Measurements from ENCODE around the gene NFYA.

Gene NFYA

DNA sequence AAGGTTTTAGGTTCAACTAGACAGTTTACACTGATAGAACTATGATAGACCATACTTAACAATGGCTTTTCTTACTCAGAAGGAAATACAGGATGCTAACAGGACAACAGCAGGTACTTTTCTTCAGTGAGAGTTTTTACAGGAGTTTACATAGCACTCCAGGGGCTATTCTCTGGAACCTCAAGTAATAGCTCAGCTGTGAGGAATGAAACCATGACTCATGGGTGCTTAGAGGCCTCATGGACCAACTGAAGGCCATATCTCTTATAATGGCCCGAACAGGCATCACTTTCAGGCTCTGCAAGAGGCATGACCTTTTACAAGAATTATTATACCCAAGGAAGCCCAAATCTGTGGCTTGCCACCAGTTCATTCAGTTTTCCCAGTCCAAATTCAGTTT lies 49.6 kb downstream of the NFYA start:
- no peak for DNase-seq

DNA sequence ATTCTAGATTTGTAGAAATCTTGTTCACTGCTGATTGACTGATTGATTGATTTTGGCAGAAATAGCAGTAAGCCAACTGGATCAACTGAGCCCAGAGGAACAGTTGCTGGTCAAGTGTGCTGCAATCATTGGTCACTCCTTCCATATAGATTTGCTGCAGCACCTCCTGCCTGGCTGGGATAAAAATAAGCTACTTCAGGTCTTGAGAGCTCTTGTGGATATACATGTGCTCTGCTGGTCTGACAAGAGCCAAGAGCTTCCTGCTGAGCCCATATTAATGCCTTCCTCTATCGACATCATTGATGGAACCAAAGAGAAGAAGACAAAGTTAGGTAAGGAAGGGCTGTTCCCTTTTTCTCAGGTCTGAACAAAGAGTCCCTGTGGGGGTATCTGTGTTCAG lies 50.1 kb downstream of the NFYA start:
- DNase-seq = no peak

DNA sequence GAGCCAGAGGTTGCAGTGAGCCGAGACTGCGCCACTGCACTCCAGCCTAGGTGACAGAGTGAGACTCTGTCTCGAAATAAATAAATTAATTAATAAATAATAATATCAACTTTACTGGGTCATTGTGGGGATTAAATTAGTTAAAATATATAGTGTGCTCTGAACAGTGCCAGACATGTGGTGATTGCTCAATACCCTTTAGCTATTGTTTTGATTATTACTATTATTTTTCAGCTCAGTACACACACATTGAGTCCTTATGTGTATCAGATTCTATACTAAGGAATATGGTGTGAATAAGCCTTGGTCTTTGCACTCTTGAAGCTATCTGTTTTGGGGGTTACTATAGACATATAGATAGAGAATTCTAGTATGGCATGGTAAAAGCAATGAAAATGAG lies 52.5 kb downstream of the NFYA start:
- DNase-seq = no peak

DNA sequence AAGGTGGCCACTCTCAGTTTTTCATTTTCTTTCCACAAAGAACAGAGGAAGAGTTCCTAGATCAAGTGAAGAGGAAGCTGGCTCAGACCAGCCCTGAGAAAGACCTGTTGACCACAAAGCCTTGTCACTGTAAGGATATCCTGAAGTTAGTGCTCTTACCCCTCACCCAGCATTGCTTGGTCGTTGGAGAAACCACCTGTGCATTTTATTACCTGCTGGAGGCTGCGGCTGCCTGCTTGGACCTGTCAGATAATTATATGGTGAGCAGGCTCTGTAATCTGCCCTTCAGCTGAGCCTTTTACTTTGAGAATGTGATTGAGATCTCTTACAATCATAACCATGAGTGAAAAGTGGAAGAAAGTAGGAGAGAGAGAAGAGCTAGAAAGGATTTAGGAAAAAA lies 59.5 kb downstream of the NFYA start:
- DNase-seq = no peak

DNA sequence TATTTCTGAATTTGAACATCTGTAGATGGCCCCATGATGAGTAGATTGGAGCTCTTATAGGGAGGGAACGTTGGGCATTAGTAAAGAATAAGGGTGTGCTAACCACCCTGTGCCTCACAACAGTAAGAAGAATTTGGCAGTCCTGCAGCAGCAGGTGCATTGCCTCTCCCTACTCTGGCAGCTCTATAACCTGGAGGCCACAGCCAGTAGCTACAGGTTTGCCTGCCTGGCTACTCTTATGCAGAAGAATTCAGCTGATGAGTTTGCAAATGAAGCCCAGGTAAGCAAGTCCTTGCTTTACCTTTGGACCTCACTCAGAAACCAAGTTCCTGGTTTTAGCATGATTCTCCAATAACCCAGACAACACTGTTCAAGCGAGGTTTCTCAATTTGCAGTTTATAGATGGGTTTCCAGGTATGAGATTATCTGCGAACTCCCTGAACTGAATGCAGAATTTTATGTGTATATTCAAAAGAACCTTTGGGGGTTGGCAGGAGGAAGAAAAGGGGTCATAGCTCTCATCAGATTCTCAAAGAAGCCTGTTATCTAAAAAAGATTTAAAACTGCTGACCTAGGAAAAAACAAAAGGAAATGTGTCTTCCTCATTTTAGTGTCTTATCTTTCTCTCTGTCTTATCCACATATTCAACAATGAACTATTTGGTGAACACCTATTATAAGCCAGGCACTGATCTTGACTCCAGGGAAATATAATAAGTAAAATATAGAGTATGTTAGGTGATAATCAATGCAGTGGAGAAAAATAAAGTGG lies 62.5 kb downstream of the NFYA start:
- DNase-seq = no peak

DNA sequence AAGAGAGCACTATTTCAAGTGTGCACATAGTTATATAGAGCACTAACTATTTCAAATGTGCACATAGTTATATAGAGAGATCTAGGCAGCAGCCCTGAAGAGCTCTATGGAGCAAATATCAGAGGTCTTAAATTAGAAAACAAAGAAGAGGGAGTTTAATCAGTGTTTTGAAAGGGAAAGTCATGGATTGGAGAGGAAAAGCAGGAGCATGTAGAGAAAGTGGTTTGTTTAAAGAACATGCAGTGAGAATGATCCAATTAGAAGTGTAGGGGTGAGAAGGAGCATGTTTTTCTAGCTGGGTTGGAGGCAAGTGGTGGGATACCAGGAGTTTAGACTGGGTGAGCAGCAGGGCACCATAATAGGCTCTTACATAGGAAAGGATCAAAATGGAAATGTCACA lies 64.1 kb downstream of the NFYA start:
- DNase-seq = no peak

DNA sequence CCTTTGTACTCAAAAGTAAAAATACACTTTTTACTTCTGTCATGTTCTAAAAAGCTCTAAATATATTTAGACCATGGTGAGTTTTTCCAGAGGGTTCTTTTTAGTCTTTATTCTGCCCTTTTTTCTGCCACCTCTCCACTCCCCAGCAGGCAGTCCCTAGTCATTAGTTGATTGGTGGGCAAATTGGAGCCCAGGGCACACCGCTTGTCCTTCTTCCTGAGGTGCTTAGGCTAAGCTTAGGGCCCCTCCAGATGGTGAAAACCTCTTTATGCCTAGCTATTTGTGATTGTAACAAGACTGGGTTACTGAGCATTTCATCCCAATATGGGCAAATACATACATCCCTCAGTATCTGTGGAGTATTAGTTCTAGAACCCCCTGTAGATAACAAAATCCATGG lies 75.1 kb downstream of the NFYA start:
- DNase-seq = no peak
